DMS153 treated with DMSO at 0.1 percent for 48 hours (cell line): Measurements from ENCODE around the gene PROSER2.

ENCODE experiments used
- DNase-seq: peaks from one replicate; lab custom pipeline; 2025; ENCODE audit not compliant: unreplicated experiment; lab: John Stamatoyannopoulos, UW

PROSER2 gene

GRCh38 chr10:11865561-11865960 is 42.4 kb downstream of the PROSER2 start:
- no peak for DNase-seq

GRCh38 chr10:11866199-11866925 is 43.2 kb downstream of the PROSER2 start:
- DNase-seq, result no peak

- DNase-seq, result no peak
Measured at GRCh38 chr10:11869219-11869618, 46.1 kb downstream of the PROSER2 start.

GRCh38 chr10:11869743-11870460 is 46.7 kb downstream of the PROSER2 start:
- no peak for DNase-seq

GRCh38 chr10:11870461-11870780 is 47.3 kb downstream of the PROSER2 start:
- DNase-seq, result no peak

- no peak for DNase-seq
Measured at GRCh38 chr10:11870900-11871400, 47.8 kb downstream of the PROSER2 start.

- no peak for DNase-seq
Measured at GRCh38 chr10:11871466-11871865, 48.3 kb downstream of the PROSER2 start.

- DNase-seq, result no peak
Measured at GRCh38 chr10:11874568-11875493, 51.7 kb downstream of the PROSER2 start.

- no peak for DNase-seq
Measured at GRCh38 chr10:11875494-11876281, 52.5 kb downstream of the PROSER2 start.

- DNase-seq, result no peak
Measured at GRCh38 chr10:11876324-11876723, 53.2 kb downstream of the PROSER2 start.

GRCh38 chr10:11876805-11877590 is 53.8 kb downstream of the PROSER2 start:
- DNase-seq, result no peak

- no peak for DNase-seq
Measured at GRCh38 chr10:11877591-11877905, 54.4 kb downstream of the PROSER2 start.

- DNase-seq, result no peak
Measured at GRCh38 chr10:11878776-11879175, 55.6 kb downstream of the PROSER2 start.

- no peak for DNase-seq
Measured at GRCh38 chr10:11879387-11880094, 56.4 kb downstream of the PROSER2 start.

GRCh38 chr10:11880151-11881029 is 57.2 kb downstream of the PROSER2 start:
- DNase-seq, result no peak

GRCh38 chr10:11881030-11881476 is 57.9 kb downstream of the PROSER2 start:
- DNase-seq, result no peak

GRCh38 chr10:11881477-11882417 is 58.6 kb downstream of the PROSER2 start:
- DNase-seq, result no peak
